Mesothelial cell of epicardium (in vitro differentiated cells): ENCODE measurements around the gene SCD5. TPM values are rescaled to one million over a fixed set of nuclear protein-coding genes. Genes with fewer than 3 reads are reported as not detected.

Source experiments
- DNase-seq, 2 experiments: peaks; one replicate each; pipeline ENCODE4 v3.0.0; 2021; ENCODE audit warnings: low spot score in 2 of 2; ENCODE audit not compliant: unreplicated experiment in 2 of 2
- H3K27ac Mint-ChIP-seq: 2 replicates; pipeline ENCODE4 v1.8.0; 2021; ENCODE audit warnings: mixed read lengths
- H3K27me3 Mint-ChIP-seq: 2 replicates; pipeline ENCODE4 v1.8.0; 2021; ENCODE audit warnings: low read depth, mixed read lengths
- H3K36me3 Mint-ChIP-seq: 2 replicates; pipeline ENCODE4 v1.8.0; 2021; ENCODE audit warnings: mixed read lengths
- H3K4me1 Mint-ChIP-seq: 2 replicates; pipeline ENCODE4 v1.8.0; 2021; ENCODE audit warnings: mixed read lengths
- H3K4me3 Mint-ChIP-seq: 2 replicates; pipeline ENCODE4 v1.8.0; 2021; ENCODE audit warnings: mild to moderate bottlenecking, moderate library complexity, mixed read lengths
- H3K9me3 Mint-ChIP-seq: 2 replicates; pipeline ENCODE4 v1.8.0; 2021; ENCODE audit warnings: mixed read lengths
- CTCF ChIP-seq: fragments of 200-600 bp; sonication (generic); IDR thresholded peaks from one replicate; pipeline ENCODE4 v1.5.0; 2021; ENCODE audit warnings: antibody characterized with exemption; ENCODE audit not compliant: unreplicated experiment
- total RNA-seq: library from RNA; stranded (reverse); gene quantifications from 3 replicates; pipeline ENCODE4 v1.2.1, GENCODE V29; 2021

Gene SCD5
- total RNA-seq, 1 donor from 2014 or later, result 27.2 TPM

- Mint-ChIP-seq H3K36me3 (no peaks in the 10 kb centered on the region), H3K4me1 (peaks cover 38% of the 10 kb centered on the region), H3K27me3 (no peaks in the 10 kb centered on the region), H3K27ac (peak overlapping the region; percentile 51), H3K9me3 (no peaks in the 10 kb centered on the region), H3K4me3 (no peak overlapping the region)
- TF ChIP-seq CTCF, result no peak
- DNase-seq, result no peak
These were observed 42.9 kb downstream of the SCD5 start for GRCh38 chr4:82755650-82756049.

- H3K36me3 Mint-ChIP-seq, result no peaks in the 10 kb centered on the region
- no peak for TF ChIP-seq CTCF
- no peaks in the 10 kb centered on the region for H3K27me3 Mint-ChIP-seq
- no peak for DNase-seq
- H3K27ac Mint-ChIP-seq, result peak overlapping the region; percentile 96
- peaks cover 38% of the 10 kb centered on the region for H3K4me1 Mint-ChIP-seq
- H3K4me3 Mint-ChIP-seq, result no peak overlapping the region
- no peaks in the 10 kb centered on the region for H3K9me3 Mint-ChIP-seq
These were observed 44.0 kb downstream of the SCD5 start for GRCh38 chr4:82754513-82755165.

GRCh38 chr4:82753725-82754410, 44.7 kb downstream of the SCD5 start:
- peak overlapping the region; percentile 31 for H3K4me3 Mint-ChIP-seq
- H3K4me1 Mint-ChIP-seq, result peaks cover 43% of the 10 kb centered on the region
- no peaks in the 10 kb centered on the region for H3K9me3 Mint-ChIP-seq
- no peak for DNase-seq
- H3K27ac Mint-ChIP-seq, result peak overlapping the region; percentile 96
- no peaks in the 10 kb centered on the region for H3K36me3 Mint-ChIP-seq
- no peak for TF ChIP-seq CTCF
- no peaks in the 10 kb centered on the region for H3K27me3 Mint-ChIP-seq

GRCh38 chr4:82753238-82753637, 45.4 kb downstream of the SCD5 start:
- no peak overlapping the region for H3K4me3 Mint-ChIP-seq
- no peaks in the 10 kb centered on the region for H3K36me3 Mint-ChIP-seq
- TF ChIP-seq CTCF, result no peak
- H3K27me3 Mint-ChIP-seq, result no peaks in the 10 kb centered on the region
- DNase-seq, result no peak
- peak overlapping the region; percentile 96 for H3K27ac Mint-ChIP-seq
- H3K4me1 Mint-ChIP-seq, result peaks cover 49% of the 10 kb centered on the region
- no peaks in the 10 kb centered on the region for H3K9me3 Mint-ChIP-seq

- DNase-seq, result no peak
- H3K9me3 Mint-ChIP-seq, result no peaks in the 10 kb centered on the region
- peaks cover 64% of the 10 kb centered on the region for H3K4me1 Mint-ChIP-seq
- no peaks in the 10 kb centered on the region for H3K27me3 Mint-ChIP-seq
- H3K4me3 Mint-ChIP-seq, result no peak overlapping the region
- H3K27ac Mint-ChIP-seq, result peak overlapping the region; percentile 37
- TF ChIP-seq CTCF, result no peak
- no peaks in the 10 kb centered on the region for H3K36me3 Mint-ChIP-seq
These were observed 49.7 kb downstream of the SCD5 start for GRCh38 chr4:82748810-82749470.
